GM23338 (cell line): ENCODE data around the gene DEK. TPM values are rescaled to one million over a fixed set of nuclear protein-coding genes. Genes with fewer than 3 reads are reported as not detected.
"Not testable (repeated sequence)": the region's sequence is repeated elsewhere in the genome, so short reads cannot be mapped to it uniquely, and the experiment has no call there.

Experiments
- ATAC-seq: fragments of 200-7000 bp; cut with Tn5 transposase; 3 replicates; pipeline ENCODE4 v1.9.1; 2020
- DNase-seq: peaks from one replicate; pipeline ENCODE4 v3.0.0-alpha.2; 2015; ENCODE audit warnings: low spot score
- H2AFZ ChIP-seq: fragments of 200-600 bp; sonication (generic); 2 replicates; pipeline ENCODE4 v1.8.0; 2016; ENCODE audit warnings: antibody characterized with exemption, mild to moderate bottlenecking, moderate library complexity
- H3F3A ChIP-seq: fragments of 200-600 bp; sonication (generic); replicated peaks from 2 replicates; pipeline ENCODE4 v1.8.0; 2017; ENCODE audit warnings: antibody characterized with exemption, mixed run types, low read depth
- H3K27ac ChIP-seq: fragments of 200-600 bp; sonication (generic); 2 replicates; pipeline ENCODE4 v1.6.1; 2016; ENCODE audit warnings: low read depth
- H3K27me3 ChIP-seq: fragments of 200-600 bp; sonication (generic); 2 replicates; pipeline ENCODE4 v1.8.0; 2016; ENCODE audit warnings: mild to moderate bottlenecking, mixed run types, moderate library complexity; ENCODE audit not compliant: insufficient read depth
- H3K36me3 ChIP-seq: fragments of 200-600 bp; sonication (generic); 2 replicates; pipeline ENCODE4 v1.8.0; 2016; ENCODE audit warnings: mild to moderate bottlenecking; ENCODE audit not compliant: insufficient read depth
- H3K4me1 ChIP-seq: fragments of 200-600 bp; sonication (generic); 2 replicates; pipeline ENCODE4 v1.8.0; 2016; ENCODE audit warnings: mild to moderate bottlenecking, moderate library complexity; ENCODE audit not compliant: insufficient read depth
- H3K4me2 ChIP-seq: fragments of 200-600 bp; sonication (generic); 2 replicates; pipeline ENCODE4 v1.7.1; 2017; ENCODE audit warnings: mixed run types
- H3K4me3 ChIP-seq: fragments of 200-600 bp; sonication (generic); 2 replicates; pipeline ENCODE4 v1.6.1; 2016; ENCODE audit warnings: mixed run types
- H3K79me2 ChIP-seq: fragments of 200-600 bp; sonication (generic); replicated peaks from 2 replicates; pipeline ENCODE4 v1.8.0; 2017; ENCODE audit warnings: mild to moderate bottlenecking; ENCODE audit not compliant: insufficient read depth
- H3K9me2 ChIP-seq: fragments of 200-600 bp; sonication (generic); 2 replicates; pipeline ENCODE4 v1.8.0; 2017; ENCODE audit not compliant: insufficient read depth
- H4K20me1 ChIP-seq: fragments of 200-600 bp; sonication (generic); replicated peaks from 2 replicates; pipeline ENCODE4 v1.8.0; 2017; ENCODE audit warnings: mild to moderate bottlenecking; ENCODE audit not compliant: insufficient read depth
- H3K27ac Mint-ChIP-seq: 2 replicates; pipeline ENCODE4 v1.8.0; 2020; ENCODE audit warnings: inconsistent platforms, mild to moderate bottlenecking, moderate library complexity, mixed read lengths
- H3K27me3 Mint-ChIP-seq: 3 replicates; pipeline ENCODE4 v1.8.0; 2022; ENCODE audit warnings: low read depth, mild to moderate bottlenecking, moderate library complexity, mixed read lengths, inconsistent platforms; ENCODE audit not compliant: insufficient read depth, poor library complexity
- H3K36me3 Mint-ChIP-seq: 3 replicates; pipeline ENCODE4 v1.8.0; 2021; ENCODE audit warnings: low read depth, mild to moderate bottlenecking, inconsistent platforms, moderate library complexity, mixed read lengths
- H3K4me1 Mint-ChIP-seq: 3 replicates; pipeline ENCODE4 v1.8.0; 2020; ENCODE audit warnings: mild to moderate bottlenecking, inconsistent platforms, mixed read lengths
- H3K4me3 Mint-ChIP-seq: 3 replicates; pipeline ENCODE4 v1.8.0; 2021; ENCODE audit warnings: moderate library complexity, mild to moderate bottlenecking, inconsistent platforms, mixed read lengths
- H3K9me3 Mint-ChIP-seq: 3 replicates; pipeline ENCODE4 v1.8.0; 2020; ENCODE audit warnings: moderate library complexity, mild to moderate bottlenecking, inconsistent platforms, mixed read lengths
- EZH2 ChIP-seq: fragments of 200-600 bp; sonication (generic); IDR thresholded peaks from one replicate; pipeline ENCODE4 v1.8.0; 2017; ENCODE audit warnings: antibody characterized with exemption, mild to moderate bottlenecking, low read depth; ENCODE audit not compliant: unreplicated experiment
- ZNF114 ChIP-seq: fragments of 250-450 bp; sonication (Bioruptor Pico); IDR thresholded peaks from 2 replicates; pipeline ENCODE4 v1.5.0; 2020; ENCODE audit warnings: mild to moderate bottlenecking, moderate library complexity
- ZNF462 ChIP-seq: fragments of 250-450 bp; sonication (Bioruptor Pico); IDR thresholded peaks from 2 replicates; pipeline ENCODE4 v1.5.0; 2020; ENCODE audit warnings: mild to moderate bottlenecking, moderate library complexity
- polyA plus RNA-seq: library from polyadenylated mRNA; unstranded; fragments of >200 nt; fragmentation: Nextera tagmentation; extraction: Ambion mirVana; gene quantifications from 2 replicates; pipeline ENCODE4 v1.2.1, GENCODE V29; 2016
- total RNA-seq: library from RNA; depleted of rRNA; stranded (reverse); fragments of >200 nt; shearing (Covaris generic); gene quantifications from 2 replicates; pipeline ENCODE4 v1.2.3, GENCODE V29; 2014

The DEK gene
- total and polyA plus RNA-seq, 2 experiments from 2014 or later, result 218 to 582 TPM

- Mint-ChIP-seq H3K36me3 (no peaks in the 10 kb centered on the region; the same call in 2 of the 3 replicates), H3K4me3 (no peak overlapping the region), H3K4me1 (peaks cover 9% of the 10 kb centered on the region; the same call in 2 of the 3 replicates), H3K27ac (no peak overlapping the region), H3K27me3 (peaks cover 5% of the 10 kb centered on the region), H3K9me3 (no peaks in the 10 kb centered on the region)
- no peak for ATAC-seq
- no peaks in the 10 kb centered on the region for H3K79me2 ChIP-seq
- no peak for DNase-seq
- H2AFZ ChIP-seq, result no peak overlapping the region
- H3K27ac ChIP-seq, result peak overlapping the region; percentile 26; the same call in 1 of the 2 replicates
- H3K4me3 ChIP-seq, result no peak overlapping the region
- H4K20me1 ChIP-seq, result no peaks in the 10 kb centered on the region
- no peaks in the 10 kb centered on the region for H3K36me3 ChIP-seq
- TF ChIP-seq ZNF114 (CRISPR knock-in tag) (no peak), ZNF462 (CRISPR knock-in tag) (no peak), EZH2 (no peak)
- H3K4me1 ChIP-seq, result no peaks in the 10 kb centered on the region
- H3F3A ChIP-seq, result no peaks in the 10 kb centered on the region
- no peaks in the 10 kb centered on the region for H3K9me2 ChIP-seq
- H3K4me2 ChIP-seq, result no peak overlapping the region
- H3K27me3 ChIP-seq, result no peaks in the 10 kb centered on the region
Measured at GRCh38 chr6:18209539-18210197, 54.7 kb downstream of the DEK start.

- H3K79me2 ChIP-seq, H3K36me3 Mint-ChIP-seq, H3K4me2 ChIP-seq, H3K36me3 ChIP-seq, H3K4me3 Mint-ChIP-seq, ATAC-seq, H4K20me1 ChIP-seq, H3K4me1 ChIP-seq, H3K4me1 Mint-ChIP-seq, H3K27ac ChIP-seq, H3K9me3 Mint-ChIP-seq, H3K9me2 ChIP-seq, DNase-seq, H3F3A ChIP-seq, H3K27ac Mint-ChIP-seq, H2AFZ ChIP-seq, H3K27me3 ChIP-seq, H3K27me3 Mint-ChIP-seq, H3K4me3 ChIP-seq: not testable (repeated sequence)
Measured at GRCh38 chr6:18208778-18209177, 55.6 kb downstream of the DEK start.
